K562 treated with DMSO at 1 percent for 12 hours (cell line): ENCODE results near the gene POLN. TPM values are rescaled to one million over a fixed set of nuclear protein-coding genes. Genes with fewer than 3 reads are reported as not detected.

ENCODE experiments used
- total RNA-seq: library from RNA; unstranded; fragments of 300-600 nt; gene quantifications from 2 replicates; pipeline ENCODE4 v1.2.3, GENCODE V29; 2022; ENCODE audit not compliant: insufficient read depth

POLN gene
- 1.2 and 1.8 TPM in 2 replicates for total RNA-seq

DNA sequence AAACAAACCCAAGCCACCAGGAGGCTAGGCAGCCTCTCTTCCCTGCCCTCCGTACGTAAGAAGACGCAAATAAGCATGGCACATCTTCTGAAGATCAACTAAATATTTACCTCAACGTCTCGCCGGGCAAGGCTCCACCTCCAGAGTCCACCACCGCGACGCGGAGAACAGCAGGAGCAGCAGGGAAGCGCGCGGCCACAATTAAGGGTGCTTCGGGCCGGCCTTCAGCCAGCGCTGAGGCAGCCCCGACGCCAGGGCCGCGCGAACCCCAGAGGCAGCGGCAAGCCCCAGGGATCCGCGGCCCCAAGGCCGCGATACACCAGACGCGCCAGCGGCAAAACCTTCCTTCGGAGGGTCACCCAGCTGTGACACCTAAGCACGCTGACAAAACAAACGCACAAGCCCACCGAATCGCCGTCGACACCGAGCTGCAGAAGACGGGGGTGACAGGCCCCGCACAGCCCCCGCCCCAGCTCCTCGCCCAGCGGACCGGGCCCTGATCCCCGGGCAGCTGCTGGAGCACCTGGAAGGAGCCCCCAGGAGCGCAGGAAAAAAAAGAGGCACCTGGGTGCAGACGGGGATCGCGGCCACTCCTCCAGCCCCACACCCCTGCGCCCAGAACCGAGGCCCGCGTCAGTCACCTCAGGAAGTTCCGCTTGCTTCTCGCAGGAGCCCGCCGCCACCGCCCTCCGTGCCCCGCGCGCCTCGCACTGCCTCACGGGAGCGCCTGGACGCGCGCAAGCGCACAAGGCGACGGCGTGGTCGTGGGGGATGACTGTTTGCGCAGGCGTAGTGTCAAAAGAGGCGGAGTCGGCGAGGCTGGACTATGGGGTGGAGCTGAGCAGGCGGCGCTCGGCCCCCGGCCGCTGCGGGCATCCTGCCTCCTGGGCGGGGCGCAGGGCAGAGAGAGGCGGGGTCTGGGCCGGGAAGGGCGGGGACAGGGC lies at the start of gene POLN, which contains the start of gene HAUS3:
Gene POLN, minus strand, starts transcription at position 712 of the 944 bp plus-strand sequence. CDS start 12,890 bp downstream, outside the sequence.
Gene HAUS3, minus strand, starts transcription at position 712 of the 944 bp plus-strand sequence. CDS start 1,175 bp downstream, outside the sequence.

DNA sequence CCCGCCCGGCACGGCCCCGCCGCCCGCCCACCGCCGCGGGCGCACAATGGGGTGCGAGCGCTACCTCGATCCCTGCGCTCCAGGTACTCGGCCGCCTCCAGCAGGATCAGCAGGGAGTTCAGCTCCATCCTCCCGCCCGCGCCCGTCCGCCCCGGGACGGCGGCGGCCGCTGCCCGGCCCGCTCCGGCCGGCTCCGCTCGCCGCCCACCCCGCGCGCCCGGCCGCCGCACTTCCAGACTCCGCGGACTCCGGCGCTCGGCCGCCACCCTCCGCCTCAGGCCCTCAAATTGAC lies 19.9 kb upstream of the POLN start, which contains the start of gene MXD4:
Gene MXD4, minus strand, starts transcription at position 257 of the 292 bp plus-strand sequence. Its CDS starts 129 bp downstream, at position 128.

DNA sequence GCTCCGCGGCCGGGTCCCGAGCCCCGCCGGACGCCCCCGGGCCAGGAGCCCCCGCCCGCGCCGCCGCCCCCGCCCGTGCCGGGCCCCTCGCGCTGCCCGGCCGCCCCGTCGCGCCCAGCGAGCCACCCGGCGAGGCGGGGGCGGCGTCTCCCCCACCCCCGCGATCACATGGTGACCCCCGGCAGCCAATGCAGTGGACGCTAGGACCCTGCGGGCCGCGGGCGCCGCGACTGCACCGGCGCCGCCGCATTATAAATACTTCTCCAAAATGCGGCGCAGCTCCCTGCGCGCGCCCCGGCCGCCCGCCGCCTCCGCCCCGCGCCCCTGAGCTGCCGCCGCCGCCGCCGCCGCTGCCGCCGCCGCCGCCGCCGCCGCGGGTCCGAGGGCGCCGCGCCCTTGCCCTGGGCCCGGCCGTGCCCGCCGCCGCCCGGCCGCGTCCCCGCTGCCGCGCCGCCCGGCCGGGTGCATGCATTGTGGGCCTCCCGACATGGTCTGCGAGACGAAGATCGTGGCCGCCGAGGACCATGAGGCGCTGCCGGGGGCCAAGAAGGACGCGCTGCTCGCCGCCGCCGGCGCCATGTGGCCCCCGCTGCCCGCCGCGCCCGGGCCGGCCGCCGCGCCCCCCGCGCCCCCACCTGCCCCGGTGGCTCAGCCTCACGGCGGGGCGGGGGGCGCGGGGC lies 182.7 kb downstream of the POLN start, which contains the start of gene NAT8L:
Gene NAT8L, plus strand, starts transcription at position 282 of the 680 bp plus-strand sequence. Its CDS starts 185 bp downstream, at position 467.

Other genes starting within 250 kb of the POLN start
- gene NELFA, start 233.1 kb downstream of the POLN start, total RNA-seq = 42.5 and 55.0 TPM in 2 replicates
- gene NAT8L, start 182.8 kb downstream of the POLN start, total RNA-seq = 1.8 and 3.3 TPM in 2 replicates
- gene HAUS3, start within 50 bp of the POLN start, total RNA-seq = 16.1 and 23.4 TPM in 2 replicates
- gene MXD4, start 20.0 kb upstream of the POLN start, total RNA-seq = 37.4 and 43.4 TPM in 2 replicates
- 9.2 and 15.7 TPM in 2 replicates for gene ZFYVE28, start 176.5 kb upstream of the POLN start, total RNA-seq
- gene CFAP99, start 176.8 kb upstream of the POLN start, total RNA-seq = not detected in 2 replicates
- gene RNF4, start 227.0 kb upstream of the POLN start, total RNA-seq = 18.7 and 39.3 TPM in 2 replicates